ENCODE data around the gene ENTPD2. TPM values are rescaled to one million over a fixed set of nuclear protein-coding genes. Genes with fewer than 3 reads are reported as not detected.

Gene ENTPD2
- total and polyA plus RNA-seq, 7 experiments from 2014 or later = not detected

DNA sequence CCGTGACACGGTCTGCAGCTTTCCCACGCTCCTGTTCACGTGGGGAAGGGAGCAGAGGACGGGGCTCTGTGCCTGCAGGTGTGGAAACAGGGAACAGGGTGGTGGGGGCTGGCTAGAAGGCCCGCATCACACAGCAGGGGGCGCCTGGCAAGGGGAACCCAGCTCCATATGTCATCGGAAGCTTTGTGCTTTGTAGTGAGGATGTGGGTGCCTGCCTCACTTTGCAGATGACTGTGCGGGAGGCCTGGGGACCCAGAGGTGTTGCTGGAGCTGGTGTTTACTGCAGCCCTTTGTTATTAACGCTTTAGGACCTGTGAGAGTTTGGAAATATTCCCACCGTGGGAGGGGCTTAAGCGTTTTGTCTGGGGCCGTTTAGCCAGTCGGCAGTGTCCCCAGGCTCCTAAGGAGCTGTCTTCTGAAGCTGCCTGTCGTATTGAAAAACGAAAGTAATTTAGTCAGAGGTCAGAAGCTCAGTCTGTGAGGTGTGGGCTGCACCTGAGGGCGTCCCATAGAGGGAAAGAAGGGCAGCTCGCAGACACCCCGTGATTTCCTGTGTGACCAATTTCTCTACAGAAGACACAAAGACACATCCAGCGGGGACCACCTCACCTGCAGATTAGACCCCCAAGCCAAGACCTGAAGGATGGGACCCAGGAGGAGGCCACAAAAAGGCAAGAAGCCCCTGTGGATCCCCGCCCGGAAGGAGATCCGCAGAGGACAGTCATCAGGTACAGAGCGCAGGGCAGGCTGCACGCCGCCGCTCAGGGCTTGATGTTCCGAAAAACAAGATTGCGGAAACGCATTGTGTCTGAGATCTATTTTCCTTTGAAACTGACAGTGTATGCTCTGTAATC lies 42.0 kb upstream of the ENTPD2 start:
- peak; percentile 100 for ATAC-seq
- peak; percentile 63 to 92 (median 89) for DNase-seq
- H3K4me3 ChIP-seq (ENCODE audit: low read length) = peak overlapping the region; percentile 63
- CTCF ChIA-PET = interaction anchor here (0.6 to 1.6 kb wide), 22 partner anchors 9 to 159 kb away, joined by 3 to 11 read pairs (median 3); partner anchors contain the start of genes CYSRT1, DPP7, MAN1B1 and NPDC1
- no peaks in the 10 kb centered on the region for H3K27me3 ChIP-seq (ENCODE audit: control insufficient read depth in 2 of 2, insufficient read depth in 2 of 2, low read length in 2 of 2)
- Mint-ChIP-seq H3K27ac (peak overlapping the region; percentile 87 to 98 (median 95)), H3K4me3 (peak overlapping the region; percentile 76 to 94 (median 86)), H3K27me3 (no peaks in the 10 kb centered on the region), H3K9me3 (no peaks in the 10 kb centered on the region), H3K36me3 (peaks cover 5 to 24% (median 10%) of the 10 kb centered on the region in 5 donors), H3K4me1 (peaks cover 9 to 28% (median 21%) of the 10 kb centered on the region in 7 donors)
- intact Hi-C loops (cut with micrococcal nuclease) = loop anchor here (1.0 to 2.0 kb wide), 11 partner anchors 9 to 140 kb away; partner anchors contain the start of genes DPP7 (in 2 of the 2), ANAPC2 (in 1 of the 2), MAN1B1 (in 1 of the 2) and RNF224 (in 1 of the 2)
- H3K9me3 ChIP-seq (ENCODE audit: control insufficient read depth in 2 of 3, low read length in 3 of 3) = no peaks in the 10 kb centered on the region
- H3K36me3 ChIP-seq (ENCODE audit: control insufficient read depth in 2 of 3, insufficient read depth in 3 of 3, low read length in 3 of 3) = peaks cover 0 to 53% (median 1%) of the 10 kb centered on the region in 3 experiments
- peak overlapping the region; percentile 79 for H3K27ac ChIP-seq (ENCODE audit: low read depth, low read length)
- POLR2A ChIA-PET = interaction anchor here (0.7 to 3.0 kb wide), 19 partner anchors 9 to 504 kb away, joined by 3 to 54 read pairs (median 6); partner anchors contain the start of genes ANAPC2, DPP7, MAN1B1 and NELFB
- H3K4me1 ChIP-seq (ENCODE audit: control insufficient read depth in 2 of 2, insufficient read depth in 2 of 2, low read length in 2 of 2) = peaks cover 12 to 14% of the 10 kb centered on the region in 2 donors

DNA sequence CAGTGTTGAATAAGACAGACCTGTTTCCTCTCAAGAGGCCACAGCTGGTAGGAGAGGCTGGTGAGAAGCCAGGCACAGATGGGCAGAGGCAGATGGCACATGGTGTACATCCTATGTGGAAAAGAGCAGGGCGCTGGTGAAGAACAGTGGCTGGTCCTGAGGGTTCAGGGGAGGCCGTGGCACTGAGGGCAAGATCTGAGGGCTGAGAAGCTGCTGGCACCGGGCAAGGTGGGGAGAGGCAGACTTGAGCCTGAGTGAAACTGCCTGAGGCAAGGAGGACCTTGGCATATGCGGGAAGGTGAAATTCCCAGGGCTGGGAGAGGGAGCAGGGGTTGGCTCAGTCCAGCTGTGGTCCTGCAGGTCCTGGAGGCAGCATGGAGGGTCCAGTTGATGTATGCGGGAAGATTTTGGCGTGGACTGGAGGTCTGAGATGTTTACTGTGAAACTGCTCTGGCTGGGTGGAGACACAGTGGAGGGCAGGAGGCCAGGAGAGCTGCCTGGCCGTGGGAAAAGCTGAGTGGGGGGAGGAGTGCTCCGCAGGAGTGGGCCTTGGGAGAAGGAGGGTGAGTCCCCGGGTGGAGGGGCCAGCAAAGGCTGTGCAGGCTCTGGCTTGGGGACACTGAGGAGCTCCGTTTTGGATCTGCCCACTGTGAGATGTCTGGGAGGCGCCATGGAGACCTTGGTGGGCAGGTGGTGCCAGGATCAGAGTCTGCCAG lies 35.5 kb upstream of the ENTPD2 start:
- peak overlapping the region in 1 of 10 donors; percentile 68 for H3K4me3 Mint-ChIP-seq
- peaks cover 0 to 36% (median 0%) of the 10 kb centered on the region in 3 experiments for H3K36me3 ChIP-seq (ENCODE audit: control insufficient read depth in 2 of 3, insufficient read depth in 3 of 3, low read length in 3 of 3)
- intact Hi-C loops (cut with micrococcal nuclease) = loop anchor here in 1 of 2 donors (5.0 kb wide), 4 partner anchors 202 to 677 kb away; partner anchors contain the start of genes ENTR1, PHPT1, PMPCA and SEC16A
- H3K27ac Mint-ChIP-seq = peak overlapping the region in 5 of 9 donors; percentile 41 to 89 (median 56)
- ATAC-seq (no peak), DNase-seq (no peak)
- H3K9me3 Mint-ChIP-seq = peaks cover 0 to 2% (median 0%) of the 10 kb centered on the region in 11 donors
- peaks cover 26 to 42% (median 34%) of the 10 kb centered on the region in 7 donors for H3K4me1 Mint-ChIP-seq
- no peak overlapping the region for H3K27ac ChIP-seq (ENCODE audit: low read depth, low read length)
- no peak overlapping the region for H3K4me3 ChIP-seq (ENCODE audit: low read length)
- H3K4me1 ChIP-seq (ENCODE audit: control insufficient read depth in 2 of 2, insufficient read depth in 2 of 2, low read length in 2 of 2) = peaks cover 18% of the 10 kb centered on the region in 2 donors
- H3K27me3 Mint-ChIP-seq = no peaks in the 10 kb centered on the region
- H3K27me3 ChIP-seq (ENCODE audit: control insufficient read depth in 2 of 2, insufficient read depth in 2 of 2, low read length in 2 of 2) = no peaks in the 10 kb centered on the region
- H3K9me3 ChIP-seq (ENCODE audit: control insufficient read depth in 2 of 3, low read length in 3 of 3) = no peaks in the 10 kb centered on the region
- ChIA-PET POLR2A (interaction anchor here (0.9 to 4.5 kb wide), 2 partner anchors 20 to 147 kb away, joined by 3 to 70 read pairs; partner anchors contain the start of gene SAPCD2), CTCF (no interaction called here)
- peaks cover 5 to 18% (median 8%) of the 10 kb centered on the region in 5 donors for H3K36me3 Mint-ChIP-seq

DNA sequence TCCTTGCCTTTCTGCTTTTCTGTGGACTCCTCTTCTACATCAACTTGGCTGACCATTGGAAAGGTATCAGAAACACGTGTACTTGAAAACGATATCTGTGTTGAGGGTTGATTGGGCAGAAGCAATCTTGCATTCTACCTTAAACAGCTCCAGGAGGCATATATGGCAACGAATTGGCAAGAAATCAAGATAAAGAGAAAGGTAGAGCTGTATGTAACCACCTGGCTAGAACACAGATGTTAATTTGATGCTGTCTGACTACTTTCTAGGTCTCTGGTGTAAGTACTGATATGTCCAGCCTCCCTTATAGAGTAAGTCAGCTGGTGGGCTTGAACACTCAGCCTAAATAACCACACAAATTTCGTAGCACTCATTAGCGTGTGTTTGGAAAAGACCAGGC lies 34.3 kb upstream of the ENTPD2 start:
- peaks cover 18% of the 10 kb centered on the region in 2 donors for H3K4me1 ChIP-seq (ENCODE audit: control insufficient read depth in 2 of 2, insufficient read depth in 2 of 2, low read length in 2 of 2)
- no peak for ATAC-seq
- H3K27ac Mint-ChIP-seq = peak overlapping the region; percentile 72 to 95 (median 93)
- no peaks in the 10 kb centered on the region for H3K27me3 ChIP-seq (ENCODE audit: control insufficient read depth in 2 of 2, insufficient read depth in 2 of 2, low read length in 2 of 2)
- H3K27me3 Mint-ChIP-seq = no peaks in the 10 kb centered on the region
- H3K4me3 ChIP-seq (ENCODE audit: low read length) = no peak overlapping the region
- peaks cover 25 to 38% (median 31%) of the 10 kb centered on the region in 7 donors for H3K4me1 Mint-ChIP-seq
- H3K4me3 Mint-ChIP-seq = peak overlapping the region; percentile 84 to 94 (median 89)
- no peak for DNase-seq
- peaks cover 5 to 18% (median 8%) of the 10 kb centered on the region in 5 donors for H3K36me3 Mint-ChIP-seq
- intact Hi-C loops (cut with micrococcal nuclease) = loop anchor here in 1 of 2 donors (5.0 kb wide), 4 partner anchors 201 to 676 kb away; partner anchors contain the start of genes ENTR1, PHPT1, PMPCA and SEC16A
- H3K9me3 ChIP-seq (ENCODE audit: control insufficient read depth in 2 of 3, low read length in 3 of 3) = no peaks in the 10 kb centered on the region
- H3K27ac ChIP-seq (ENCODE audit: low read depth, low read length) = peak overlapping the region; percentile 92
- peaks cover 0 to 2% (median 0%) of the 10 kb centered on the region in 11 donors for H3K9me3 Mint-ChIP-seq
- H3K36me3 ChIP-seq (ENCODE audit: control insufficient read depth in 2 of 3, insufficient read depth in 3 of 3, low read length in 3 of 3) = peaks cover 0 to 36% (median 0%) of the 10 kb centered on the region in 3 experiments
- POLR2A ChIA-PET = interaction anchor here (0.7 to 4.5 kb wide), 9 partner anchors 8 to 211 kb away, joined by 3 to 70 read pairs (median 6); partner anchors contain the start of genes DPP7, PAXX, SAPCD2 and TUBB4B
- CTCF ChIA-PET = interaction anchor here (1.4 kb wide), 1 partner anchor 139 kb away, joined by 3 read pairs; the partner anchor contains the start of gene RNF224

DNA sequence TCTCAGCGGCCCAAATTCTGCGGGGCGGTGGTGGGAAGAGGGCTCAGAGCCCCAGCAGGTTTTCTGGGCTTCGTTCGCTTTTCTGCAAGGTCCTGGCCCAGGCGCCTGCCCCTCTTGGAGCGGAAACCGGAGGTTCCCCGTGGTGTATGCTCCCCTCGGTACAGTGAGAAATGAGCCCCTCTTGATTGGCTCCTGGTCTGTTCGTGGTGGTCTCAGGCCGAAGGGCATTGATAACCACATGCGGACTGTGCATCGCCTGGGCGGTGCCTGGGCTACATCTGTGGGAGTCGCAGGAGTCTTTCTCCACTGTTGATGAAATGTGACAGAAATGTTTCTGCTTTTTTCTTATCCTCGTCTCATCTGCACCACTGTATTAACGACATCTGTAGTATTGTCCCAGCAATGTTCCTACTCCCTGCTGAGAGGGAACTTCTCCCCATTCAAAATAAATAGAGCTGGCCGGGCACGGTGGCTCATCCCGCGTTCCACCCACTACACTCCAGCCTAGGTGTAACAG lies 33.6 kb upstream of the ENTPD2 start:
- H3K36me3 ChIP-seq (ENCODE audit: control insufficient read depth in 2 of 3, insufficient read depth in 3 of 3, low read length in 3 of 3) = peaks cover 0 to 34% (median 0%) of the 10 kb centered on the region in 3 experiments
- H3K27me3 ChIP-seq (ENCODE audit: control insufficient read depth in 2 of 2, insufficient read depth in 2 of 2, low read length in 2 of 2) = no peaks in the 10 kb centered on the region
- Mint-ChIP-seq H3K4me3 (peak overlapping the region; percentile 84 to 94 (median 89)), H3K9me3 (peaks cover 0 to 2% (median 0%) of the 10 kb centered on the region in 11 donors), H3K27me3 (no peaks in the 10 kb centered on the region), H3K27ac (peak overlapping the region; percentile 72 to 95 (median 93)), H3K4me1 (peaks cover 25 to 36% (median 31%) of the 10 kb centered on the region in 7 donors), H3K36me3 (peaks cover 1 to 13% (median 5%) of the 10 kb centered on the region in 5 donors)
- ChIA-PET CTCF (interaction anchor here (1.1 to 1.5 kb wide), 5 partner anchors 8 to 149 kb away, joined by 3 to 10 read pairs (median 5); partner anchors contain the start of gene RNF224), POLR2A (interaction anchor here (0.6 to 4.5 kb wide), 18 partner anchors 9 to 297 kb away, joined by 3 to 70 read pairs (median 6); partner anchors contain the start of genes CYSRT1, DPP7, NPDC1 and PAXX)
- no peaks in the 10 kb centered on the region for H3K9me3 ChIP-seq (ENCODE audit: control insufficient read depth in 2 of 3, low read length in 3 of 3)
- intact Hi-C loops (cut with micrococcal nuclease) = loop anchor here (1.0 to 5.0 kb wide), 6 partner anchors 8 to 675 kb away; partner anchors contain the start of genes ENTR1 (in 1 of the 2), PHPT1 (in 1 of the 2), PMPCA (in 1 of the 2) and SEC16A (in 1 of the 2)
- peaks cover 18% of the 10 kb centered on the region in 2 donors for H3K4me1 ChIP-seq (ENCODE audit: control insufficient read depth in 2 of 2, insufficient read depth in 2 of 2, low read length in 2 of 2)
- DNase-seq (no peak), ATAC-seq (no peak)
- peak overlapping the region; percentile 63 for H3K4me3 ChIP-seq (ENCODE audit: low read length)
- peak overlapping the region; percentile 92 for H3K27ac ChIP-seq (ENCODE audit: low read depth, low read length)

DNA sequence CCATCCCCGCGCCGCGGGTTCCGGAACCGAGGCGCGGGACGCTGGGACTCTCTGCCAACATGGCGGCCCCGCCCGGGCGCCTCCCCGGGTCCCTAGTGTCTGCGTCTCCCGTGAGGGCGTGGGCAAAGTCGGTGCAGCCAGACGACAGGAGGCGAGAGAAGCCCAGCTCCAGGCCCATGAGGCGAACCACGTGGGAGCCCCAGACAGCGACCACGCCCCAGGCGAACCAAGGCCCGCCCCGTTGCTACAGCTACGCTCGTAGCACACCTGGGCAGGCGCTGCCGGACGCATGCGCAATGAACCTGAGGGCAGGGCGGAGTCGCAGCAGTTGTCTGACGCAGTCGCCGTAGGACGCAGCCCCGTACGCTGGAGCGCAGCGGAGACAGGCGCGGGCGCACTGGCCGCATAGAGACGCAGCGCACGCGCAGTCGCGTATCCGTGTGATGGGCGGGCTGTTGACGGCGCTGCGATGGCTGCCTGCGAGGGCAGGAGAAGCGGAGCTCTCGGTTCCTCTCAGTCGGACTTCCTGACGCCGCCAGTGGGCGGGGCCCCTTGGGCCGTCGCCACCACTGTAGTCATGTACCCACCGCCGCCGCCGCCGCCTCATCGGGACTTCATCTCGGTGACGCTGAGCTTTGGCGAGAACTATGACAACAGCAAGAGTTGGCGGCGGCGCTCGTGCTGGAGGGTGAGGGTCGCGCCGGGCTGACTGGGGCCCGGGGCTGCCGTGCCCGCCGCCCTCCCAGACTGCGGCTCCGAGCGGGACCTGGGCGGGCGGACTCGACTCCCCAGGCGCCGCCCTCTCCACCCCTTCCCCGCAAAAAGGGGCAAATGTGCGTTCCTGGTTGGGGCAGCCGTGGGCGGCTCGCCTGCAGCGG lies 32.9 kb upstream of the ENTPD2 start, which contains the start of gene MAN1B1:
Gene MAN1B1 (plus strand): TSS at position 455 of the 878 bp plus-strand sequence. CDS start 15 bp downstream, at position 470.
- peak within 1 kb of the TSS; percentile 92 to 98 (median 95) for H3K27ac Mint-ChIP-seq
- peaks cover 0 to 15% (median 5%) of the 10 kb centered on the region in 5 donors for H3K36me3 Mint-ChIP-seq
- H3K36me3 ChIP-seq (ENCODE audit: control insufficient read depth in 2 of 3, insufficient read depth in 3 of 3, low read length in 3 of 3) = peaks cover 0 to 37% (median 0%) of the 10 kb centered on the region in 3 experiments
- H3K27ac ChIP-seq (ENCODE audit: low read depth, low read length) = peak within 1 kb of the TSS; percentile 92
- H3K4me1 Mint-ChIP-seq = peaks cover 25 to 34% (median 30%) of the 10 kb centered on the region in 7 donors
- H3K27me3 ChIP-seq (ENCODE audit: control insufficient read depth in 2 of 2, insufficient read depth in 2 of 2, low read length in 2 of 2) = no peaks in the 10 kb centered on the region
- intact Hi-C loops (cut with micrococcal nuclease) = loop anchor here (1.0 to 5.0 kb wide), 18 partner anchors 9 to 674 kb away; partner anchors contain the start of genes SAPCD2 (in 2 of the 2), TPRN (in 2 of the 2), TUBB4B (in 2 of the 2) and UAP1L1 (in 2 of the 2)
- H3K9me3 ChIP-seq (ENCODE audit: control insufficient read depth in 2 of 3, low read length in 3 of 3) = no peaks in the 10 kb centered on the region
- H3K4me3 ChIP-seq (ENCODE audit: low read length) = peak within 1 kb of the TSS; percentile 73
- H3K27me3 Mint-ChIP-seq = no peaks in the 10 kb centered on the region
- peaks cover 0 to 2% (median 0%) of the 10 kb centered on the region in 11 donors for H3K9me3 Mint-ChIP-seq
- peaks cover 18% of the 10 kb centered on the region in 2 donors for H3K4me1 ChIP-seq (ENCODE audit: control insufficient read depth in 2 of 2, insufficient read depth in 2 of 2, low read length in 2 of 2)
- POLR2A ChIA-PET = interaction anchor here (0.6 to 4.5 kb wide), 27 partner anchors 10 to 677 kb away, joined by 3 to 70 read pairs (median 4); partner anchors contain the start of genes CYSRT1, DPP7, ENTR1 and NPDC1
- H3K4me3 Mint-ChIP-seq = peak within 1 kb of the TSS; percentile 88 to 96 (median 92)
- CTCF ChIA-PET = interaction anchor here (1.1 to 1.5 kb wide), 7 partner anchors 9 to 150 kb away, joined by 3 to 10 read pairs (median 5); partner anchors contain the start of gene RNF224
- DNase-seq (peak; percentile 96 to 100 (median 99)), ATAC-seq (peak; percentile 92)

All from naive thymus-derived CD4-positive, alpha-beta T cell (primary cell).